Activated CD4-positive, alpha-beta T cell treated with anti-CD3 and anti-CD28 coated beads, Interleukin-2, amount 50 U/mL, for 1 hour (primary cell): ENCODE data around the gene MRPL30.
"Not testable (repeated sequence)": the region's sequence is repeated elsewhere in the genome, so short reads cannot be mapped to it uniquely, and the experiment has no call there.

Experiments used
- DNase-seq: peaks from one replicate; pipeline ENCODE4 v3.0.0-alpha.2; 2020

The MRPL30 gene

GRCh38 chr2:99187011-99187410 is 6.0 kb downstream of the MRPL30 start:
- DNase-seq, result no peak

GRCh38 chr2:99188357-99188756 is 7.4 kb downstream of the MRPL30 start:
- no peak for DNase-seq

GRCh38 chr2:99190548-99190947 is 9.6 kb downstream of the MRPL30 start:
- no peak for DNase-seq

- not testable (repeated sequence) for DNase-seq
These were observed 11.4 kb downstream of the MRPL30 start for GRCh38 chr2:99192364-99192763.

GRCh38 chr2:99198103-99198841 is 17.3 kb downstream of the MRPL30 start:
- no peak for DNase-seq

- DNase-seq, result no peak
These were observed 19.3 kb downstream of the MRPL30 start for GRCh38 chr2:99200076-99200800.

GRCh38 chr2:99201959-99202678 is 21.1 kb downstream of the MRPL30 start:
- no peak for DNase-seq

GRCh38 chr2:99205491-99205890 is 24.5 kb downstream of the MRPL30 start:
- DNase-seq, result no peak

GRCh38 chr2:99216096-99216495 is 35.1 kb downstream of the MRPL30 start:
- DNase-seq, result no peak

GRCh38 chr2:99217929-99218501 is 37.0 kb downstream of the MRPL30 start:
- no peak for DNase-seq

GRCh38 chr2:99233177-99233576 is 52.2 kb downstream of the MRPL30 start:
- not testable (repeated sequence) for DNase-seq

- DNase-seq, result no peak
These were observed 57.6 kb downstream of the MRPL30 start for GRCh38 chr2:99238599-99238998.

- DNase-seq, result no peak
These were observed 59.4 kb downstream of the MRPL30 start for GRCh38 chr2:99240431-99240830.

GRCh38 chr2:99242151-99242550 is 61.2 kb downstream of the MRPL30 start:
- DNase-seq, result no peak
